ENCODE data around the gene SDHD.

SDHD gene

GRCh38 chr11:112100462-112100861 lies 13.8 kb downstream of the SDHD start:
- DNase-seq (ENCODE audit: low read depth in 1 of 2, low spot score in 1 of 2) = no peak

GRCh38 chr11:112103446-112103845 lies 16.8 kb downstream of the SDHD start:
- no peak for DNase-seq (ENCODE audit: low read depth in 1 of 2, low spot score in 1 of 2)

- no peak for DNase-seq (ENCODE audit: low read depth in 1 of 2, low spot score in 1 of 2)
Measured at GRCh38 chr11:112106070-112106469, 19.4 kb downstream of the SDHD start.

GRCh38 chr11:112113539-112114457 lies 27.1 kb downstream of the SDHD start:
- no peak for DNase-seq (ENCODE audit: low read depth in 1 of 2, low spot score in 1 of 2)

- no peak for DNase-seq (ENCODE audit: low read depth in 1 of 2, low spot score in 1 of 2)
Measured at GRCh38 chr11:112114460-112114859, 27.8 kb downstream of the SDHD start.

- no peak for DNase-seq (ENCODE audit: low read depth in 1 of 2, low spot score in 1 of 2)
Measured at GRCh38 chr11:112115386-112115785, 28.7 kb downstream of the SDHD start.

GRCh38 chr11:112118176-112118575 lies 31.5 kb downstream of the SDHD start:
- no peak for DNase-seq (ENCODE audit: low read depth in 1 of 2, low spot score in 1 of 2)

- DNase-seq (ENCODE audit: low read depth in 1 of 2, low spot score in 1 of 2) = no peak
Measured at GRCh38 chr11:112121981-112122615, 35.4 kb downstream of the SDHD start.

GRCh38 chr11:112123129-112123528 lies 36.5 kb downstream of the SDHD start:
- DNase-seq (ENCODE audit: low read depth in 1 of 2, low spot score in 1 of 2) = no peak

- no peak for DNase-seq (ENCODE audit: low read depth in 1 of 2, low spot score in 1 of 2)
Measured at GRCh38 chr11:112127056-112127455, 40.4 kb downstream of the SDHD start.

- no peak for DNase-seq (ENCODE audit: low read depth in 1 of 2, low spot score in 1 of 2)
Measured at GRCh38 chr11:112128483-112129121, 41.9 kb downstream of the SDHD start.

GRCh38 chr11:112129656-112130055 lies 43.0 kb downstream of the SDHD start:
- DNase-seq (ENCODE audit: low read depth in 1 of 2, low spot score in 1 of 2) = no peak

- no peak for DNase-seq (ENCODE audit: low read depth in 1 of 2, low spot score in 1 of 2)
Measured at GRCh38 chr11:112132737-112133136, 46.1 kb downstream of the SDHD start.

GRCh38 chr11:112134473-112134872 lies 47.8 kb downstream of the SDHD start:
- no peak for DNase-seq (ENCODE audit: low read depth in 1 of 2, low spot score in 1 of 2)

GRCh38 chr11:112143597-112143996 lies 56.9 kb downstream of the SDHD start:
- no peak for DNase-seq (ENCODE audit: low read depth in 1 of 2, low spot score in 1 of 2)
